Kidney epithelial cell (primary cell): ENCODE measurements around the gene CHMP2A. TPM values are rescaled to one million over a fixed set of nuclear protein-coding genes. Genes with fewer than 3 reads are reported as not detected.

ENCODE experiments used
- DNase-seq: peaks from one replicate; pipeline ENCODE4 v3.0.0-alpha.2; 2010; ENCODE audit warnings: low read depth
- H3K27me3 ChIP-seq: 2 replicates; pipeline ENCODE4 v1.6.0; 2011; ENCODE audit warnings: low read length; ENCODE audit not compliant: control insufficient read depth, insufficient read depth
- H3K36me3 ChIP-seq: 2 replicates; pipeline ENCODE4 v1.5.1; 2011; ENCODE audit warnings: low read length; ENCODE audit not compliant: control insufficient read depth, insufficient read depth
- H3K4me3 ChIP-seq: 2 replicates; pipeline ENCODE4 v1.5.1; 2011; ENCODE audit warnings: low read depth, mild to moderate bottlenecking, control low read depth, low read length
- total RNA-seq: library from RNA; depleted of rRNA; stranded (reverse); fragments of >200 nt; gene quantifications from 2 replicates; pipeline ENCODE4 v1.2.3, GENCODE V29; 2015
- TF ChIP-seq, protein P1 (sequence below): IDR thresholded peaks from 2 replicates; pipeline ENCODE4 v1.5.1; 2011; ENCODE audit warnings: mild to moderate bottlenecking, moderate library complexity, low read length, control low read depth, inconsistent platforms; ENCODE audit not compliant: insufficient read depth, poor library complexity, severe bottlenecking

Gene CHMP2A
- total RNA-seq, 1 donor from 2014 or later = 154 TPM

DNA sequence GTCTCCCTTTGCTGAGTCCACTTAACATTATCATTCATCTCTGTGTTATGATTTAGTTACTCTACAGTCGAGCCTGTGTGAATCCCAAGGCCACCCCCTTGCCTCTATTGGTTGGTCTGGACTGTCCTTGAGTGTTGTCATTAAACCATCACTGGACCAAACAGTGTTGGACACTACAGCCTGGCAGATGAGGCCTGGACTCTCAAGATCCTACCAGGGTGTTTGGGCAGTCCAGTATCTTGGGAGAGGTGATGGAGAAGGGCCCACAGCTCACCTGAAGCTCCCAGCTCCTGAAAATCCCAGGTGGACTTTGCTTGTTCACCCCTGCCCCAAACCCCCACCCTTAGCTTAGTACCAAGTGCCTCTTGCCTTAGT is 3.8 kb downstream of the CHMP2A start:
- Histone ChIP-seq H3K36me3 (peaks cover 16% of the 10 kb centered on the region), H3K4me3 (no peak overlapping the region), H3K27me3 (no peaks in the 10 kb centered on the region)
- no peak for DNase-seq
- TF ChIP-seq, protein P1, sequence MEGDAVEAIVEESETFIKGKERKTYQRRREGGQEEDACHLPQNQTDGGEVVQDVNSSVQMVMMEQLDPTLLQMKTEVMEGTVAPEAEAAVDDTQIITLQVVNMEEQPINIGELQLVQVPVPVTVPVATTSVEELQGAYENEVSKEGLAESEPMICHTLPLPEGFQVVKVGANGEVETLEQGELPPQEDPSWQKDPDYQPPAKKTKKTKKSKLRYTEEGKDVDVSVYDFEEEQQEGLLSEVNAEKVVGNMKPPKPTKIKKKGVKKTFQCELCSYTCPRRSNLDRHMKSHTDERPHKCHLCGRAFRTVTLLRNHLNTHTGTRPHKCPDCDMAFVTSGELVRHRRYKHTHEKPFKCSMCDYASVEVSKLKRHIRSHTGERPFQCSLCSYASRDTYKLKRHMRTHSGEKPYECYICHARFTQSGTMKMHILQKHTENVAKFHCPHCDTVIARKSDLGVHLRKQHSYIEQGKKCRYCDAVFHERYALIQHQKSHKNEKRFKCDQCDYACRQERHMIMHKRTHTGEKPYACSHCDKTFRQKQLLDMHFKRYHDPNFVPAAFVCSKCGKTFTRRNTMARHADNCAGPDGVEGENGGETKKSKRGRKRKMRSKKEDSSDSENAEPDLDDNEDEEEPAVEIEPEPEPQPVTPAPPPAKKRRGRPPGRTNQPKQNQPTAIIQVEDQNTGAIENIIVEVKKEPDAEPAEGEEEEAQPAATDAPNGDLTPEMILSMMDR = no peak

DNA sequence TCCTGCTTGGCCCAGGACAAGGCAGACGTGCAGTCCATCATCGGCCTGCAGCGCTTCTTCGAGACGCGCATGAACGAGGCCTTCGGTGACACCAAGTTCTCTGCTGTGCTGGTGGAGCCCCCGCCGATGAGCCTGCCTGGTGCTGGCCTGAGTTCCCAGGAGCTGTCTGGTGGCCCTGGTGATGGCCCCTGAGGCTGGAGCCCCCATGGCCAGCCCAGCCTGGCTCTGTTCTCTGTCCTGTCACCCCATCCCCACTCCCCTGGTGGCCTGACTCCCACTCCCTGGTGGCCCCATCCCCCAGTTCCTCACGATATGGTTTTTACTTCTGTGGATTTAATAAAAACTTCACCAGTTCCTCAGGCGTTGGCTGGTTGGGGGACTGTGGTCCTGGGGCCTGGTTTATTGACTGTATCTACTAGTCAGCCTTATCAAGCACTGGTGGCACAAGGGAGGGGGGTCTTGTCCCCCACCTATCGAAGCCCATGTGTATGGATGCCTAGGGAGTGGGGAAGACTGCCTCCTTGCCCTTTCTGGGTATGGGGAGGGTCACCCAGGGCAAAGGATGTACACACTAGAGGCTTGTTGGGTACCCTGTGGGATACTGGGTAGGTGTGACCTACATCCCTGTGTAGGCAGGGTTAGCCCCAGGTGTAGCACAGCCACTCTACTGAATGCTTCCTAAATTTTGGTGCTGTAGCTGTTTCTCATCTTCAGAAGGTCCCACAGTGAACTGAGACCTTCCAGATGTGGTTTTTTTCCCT is 4.4 kb downstream of the CHMP2A start:
- H3K36me3 ChIP-seq = peaks cover 17% of the 10 kb centered on the region

DNA sequence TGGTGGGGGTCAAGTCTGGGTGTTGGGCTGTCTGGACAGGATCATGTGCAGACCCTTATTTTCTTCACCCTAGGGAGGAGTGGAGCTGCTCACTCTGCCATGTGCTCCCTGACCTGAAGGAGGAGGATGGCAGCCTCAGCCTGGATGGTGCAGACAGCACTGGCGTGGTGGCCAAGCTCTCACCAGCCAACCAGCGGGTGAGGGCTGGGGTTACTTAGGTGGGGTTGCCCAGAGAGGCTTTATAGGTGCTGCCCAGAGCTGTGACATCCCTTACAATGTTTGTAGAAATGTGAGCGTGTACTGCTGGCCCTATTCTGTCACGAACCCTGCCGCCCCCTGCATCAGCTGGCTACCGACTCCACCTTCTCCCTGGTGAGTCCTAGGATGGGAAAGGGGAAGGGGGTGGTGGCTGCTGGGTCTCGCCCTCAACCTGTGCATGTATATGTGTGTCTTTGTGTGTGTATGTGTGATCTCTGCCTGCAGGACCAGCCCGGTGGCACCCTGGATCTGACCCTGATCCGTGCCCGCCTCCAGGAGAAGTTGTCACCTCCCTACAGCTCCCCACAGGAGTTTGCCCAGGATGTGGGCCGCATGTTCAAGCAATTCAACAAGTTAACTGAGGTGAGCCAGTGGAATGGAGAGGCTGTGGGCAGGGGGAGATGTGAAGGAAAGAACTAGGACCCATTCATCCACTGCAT is 5.1 kb downstream of the CHMP2A start:
- H3K36me3 ChIP-seq = peaks cover 17% of the 10 kb centered on the region
- no peaks in the 10 kb centered on the region for H3K27me3 ChIP-seq
- TF ChIP-seq, protein P1 = no peak
- H3K4me3 ChIP-seq = no peak overlapping the region
- no peak for DNase-seq

More for the DNA sequence above, 4.4 kb downstream of the CHMP2A start:
- Histone ChIP-seq H3K27me3 (no peaks in the 10 kb centered on the region), H3K4me3 (no peak overlapping the region)
- no peak for DNase-seq
- TF ChIP-seq, protein P1 = no peak

DNA sequence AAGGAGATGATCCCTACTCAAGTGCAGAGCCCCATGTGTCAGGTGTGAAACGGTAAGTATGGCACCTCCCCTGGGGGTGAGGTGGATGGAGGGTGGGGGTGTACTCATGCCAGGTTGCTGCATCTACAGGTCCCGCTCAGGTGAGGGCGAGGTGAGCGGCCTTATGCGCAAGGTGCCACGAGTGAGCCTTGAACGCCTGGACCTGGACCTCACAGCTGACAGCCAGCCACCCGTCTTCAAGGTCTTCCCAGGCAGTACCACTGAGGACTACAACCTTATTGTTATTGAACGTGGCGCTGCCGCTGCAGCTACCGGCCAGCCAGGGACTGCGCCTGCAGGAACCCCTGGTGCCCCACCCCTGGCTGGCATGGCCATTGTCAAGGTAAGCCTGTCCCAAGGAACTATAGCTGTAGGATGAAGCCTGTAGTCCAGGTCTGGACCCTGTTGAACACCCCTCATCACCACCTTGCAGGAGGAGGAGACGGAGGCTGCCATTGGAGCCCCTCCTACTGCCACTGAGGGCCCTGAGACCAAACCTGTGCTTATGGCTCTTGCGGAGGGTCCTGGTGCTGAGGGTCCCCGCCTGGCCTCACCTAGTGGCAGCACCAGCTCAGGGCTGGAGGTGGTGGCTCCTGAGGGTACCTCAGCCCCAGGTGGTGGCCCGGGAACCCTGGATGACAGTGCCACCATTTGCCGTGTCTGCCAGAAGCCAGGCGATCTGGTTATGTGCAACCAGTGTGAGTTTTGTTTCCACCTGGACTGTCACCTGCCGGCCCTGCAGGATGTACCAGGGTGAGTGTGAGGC is 5.8 kb downstream of the CHMP2A start:
- Histone ChIP-seq H3K36me3 (peaks cover 17% of the 10 kb centered on the region), H3K4me3 (no peak overlapping the region), H3K27me3 (no peaks in the 10 kb centered on the region)
- no peak for DNase-seq
- TF ChIP-seq, protein P1 = no peak

DNA sequence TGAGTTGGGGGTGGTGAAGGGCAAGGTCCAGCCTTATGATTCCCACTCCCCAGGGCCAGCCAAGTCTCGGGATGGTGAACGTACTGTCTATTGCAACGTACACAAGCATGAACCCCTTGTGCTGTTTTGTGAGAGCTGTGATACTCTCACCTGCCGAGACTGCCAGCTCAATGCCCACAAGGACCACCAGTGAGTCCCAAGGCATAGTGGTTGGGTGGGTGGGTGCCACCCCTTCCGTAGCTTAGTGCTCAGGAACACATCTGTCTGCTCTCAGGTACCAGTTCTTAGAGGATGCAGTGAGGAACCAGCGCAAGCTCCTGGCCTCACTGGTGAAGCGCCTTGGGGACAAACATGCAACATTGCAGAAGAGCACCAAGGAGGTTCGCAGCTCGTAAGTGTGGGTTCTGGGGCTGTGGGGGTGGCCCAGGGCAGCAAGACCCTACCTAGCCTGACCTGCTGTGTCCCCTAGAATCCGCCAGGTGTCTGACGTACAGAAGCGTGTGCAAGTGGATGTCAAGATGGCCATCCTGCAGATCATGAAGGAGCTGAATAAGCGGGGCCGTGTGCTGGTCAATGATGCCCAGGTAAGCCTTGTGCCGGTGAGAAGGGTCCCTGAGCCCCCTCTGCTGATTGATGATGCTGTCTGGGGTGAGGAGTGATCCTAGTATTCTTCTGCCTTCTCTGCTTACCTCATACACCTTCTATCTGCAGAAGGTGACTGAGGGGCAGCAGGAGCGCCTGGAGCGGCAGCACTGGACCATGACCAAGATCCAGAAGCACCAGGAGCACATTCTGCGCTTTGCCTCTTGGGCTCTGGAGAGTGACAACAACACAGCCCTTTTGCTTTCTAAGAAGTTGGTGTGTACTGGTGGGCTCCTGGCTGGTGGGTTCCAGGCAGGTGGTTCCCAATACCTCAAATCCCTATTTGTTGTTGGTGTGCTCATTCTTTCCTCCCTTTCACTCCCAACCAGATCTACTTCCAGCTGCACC is 7.3 kb downstream of the CHMP2A start:
- no peak for DNase-seq
- Histone ChIP-seq H3K4me3 (no peak overlapping the region), H3K36me3 (peaks cover 17% of the 10 kb centered on the region), H3K27me3 (no peaks in the 10 kb centered on the region)
- TF ChIP-seq, protein P1 = no peak
